ENCODE results near the gene PANK4.

PANK4 gene

DNA sequence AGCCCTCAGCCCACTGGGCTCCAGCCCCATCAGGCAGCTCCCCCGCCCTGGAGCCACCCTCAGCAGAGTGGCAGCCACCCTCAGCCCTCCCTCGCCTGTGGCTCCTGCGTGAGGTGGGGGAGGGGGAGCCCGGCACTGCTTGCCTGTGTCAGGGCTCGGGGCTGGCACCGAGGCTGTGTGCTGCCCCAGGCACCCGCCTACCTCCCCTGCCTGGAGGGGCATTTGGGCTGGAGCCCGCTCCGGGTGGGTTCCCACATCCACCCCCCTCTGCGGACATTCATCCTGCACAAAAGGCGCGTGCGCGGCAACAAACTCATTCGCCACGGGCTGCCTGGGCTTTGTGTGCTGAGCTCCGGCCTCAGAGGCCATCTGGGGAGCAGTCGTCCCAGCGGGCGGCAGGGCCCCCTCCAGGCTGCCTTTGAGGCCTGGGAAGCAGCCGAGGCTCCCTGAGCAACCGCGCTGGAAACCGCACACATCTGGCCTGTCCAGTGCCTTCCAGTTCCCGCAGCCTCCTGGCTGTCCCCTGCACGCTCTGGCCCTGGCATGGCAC, 17.2 kb upstream of the PANK4 start:
- TF ChIP-seq, protein P1, sequence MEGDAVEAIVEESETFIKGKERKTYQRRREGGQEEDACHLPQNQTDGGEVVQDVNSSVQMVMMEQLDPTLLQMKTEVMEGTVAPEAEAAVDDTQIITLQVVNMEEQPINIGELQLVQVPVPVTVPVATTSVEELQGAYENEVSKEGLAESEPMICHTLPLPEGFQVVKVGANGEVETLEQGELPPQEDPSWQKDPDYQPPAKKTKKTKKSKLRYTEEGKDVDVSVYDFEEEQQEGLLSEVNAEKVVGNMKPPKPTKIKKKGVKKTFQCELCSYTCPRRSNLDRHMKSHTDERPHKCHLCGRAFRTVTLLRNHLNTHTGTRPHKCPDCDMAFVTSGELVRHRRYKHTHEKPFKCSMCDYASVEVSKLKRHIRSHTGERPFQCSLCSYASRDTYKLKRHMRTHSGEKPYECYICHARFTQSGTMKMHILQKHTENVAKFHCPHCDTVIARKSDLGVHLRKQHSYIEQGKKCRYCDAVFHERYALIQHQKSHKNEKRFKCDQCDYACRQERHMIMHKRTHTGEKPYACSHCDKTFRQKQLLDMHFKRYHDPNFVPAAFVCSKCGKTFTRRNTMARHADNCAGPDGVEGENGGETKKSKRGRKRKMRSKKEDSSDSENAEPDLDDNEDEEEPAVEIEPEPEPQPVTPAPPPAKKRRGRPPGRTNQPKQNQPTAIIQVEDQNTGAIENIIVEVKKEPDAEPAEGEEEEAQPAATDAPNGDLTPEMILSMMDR (IDR thresholded peaks at IDR 0.05; ENCODE audit: low read depth, low read length, missing control alignments) = no peak
- in situ Hi-C loops (cut with HindIII; ENCODE audit: low sequenced_read_pairs) = no loop called here
- DNase-seq (ENCODE audit: low read depth) = no peak
- H3K4me3 ChIP-seq (ENCODE audit: low read depth, low read length) = no peak overlapping the region

GRCh38 chr1:2542246-2542915, 16.0 kb upstream of the PANK4 start:
- no peak for DNase-seq (ENCODE audit: low read depth)
- in situ Hi-C loops (cut with HindIII; ENCODE audit: low sequenced_read_pairs) = no loop called here
- TF ChIP-seq, protein P1 (IDR thresholded peaks at IDR 0.05; ENCODE audit: low read depth, low read length, missing control alignments) = no peak
- H3K4me3 ChIP-seq (ENCODE audit: low read depth, low read length) = no peak overlapping the region

DNA sequence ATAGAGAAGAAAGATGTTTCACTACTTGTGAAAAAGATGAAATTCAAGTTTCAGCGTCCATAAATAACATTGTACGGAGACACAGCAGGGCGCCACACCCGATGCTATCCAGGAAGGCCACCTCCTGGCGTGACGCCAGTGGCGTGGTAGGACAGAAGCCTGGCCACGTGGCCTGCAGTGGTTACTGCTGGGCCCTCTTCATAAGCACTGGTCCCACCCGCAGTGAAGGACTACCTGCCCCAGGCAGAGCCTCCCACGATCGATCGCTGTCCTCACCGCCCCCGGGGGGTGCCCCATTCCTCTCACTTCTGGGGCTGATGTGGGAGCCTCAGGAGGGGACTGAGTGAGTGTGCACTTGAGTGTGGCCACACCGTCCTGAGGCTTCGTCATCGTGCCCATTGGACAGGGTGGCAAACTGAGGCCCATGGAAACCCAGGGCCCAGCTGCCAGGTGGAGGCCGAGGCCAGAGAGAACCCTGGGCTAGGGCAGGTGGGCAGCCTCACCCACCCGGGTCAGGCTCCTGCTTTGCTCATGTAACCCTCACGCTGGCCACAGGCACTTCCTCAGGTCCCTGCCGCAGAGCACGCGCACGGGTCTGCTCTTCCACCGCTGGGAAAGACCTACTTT, 15.3 kb upstream of the PANK4 start:
- TF ChIP-seq, protein P1 (IDR thresholded peaks at IDR 0.05; ENCODE audit: low read depth, low read length, missing control alignments) = no peak
- no peak for DNase-seq (ENCODE audit: low read depth)
- H3K4me3 ChIP-seq (ENCODE audit: low read depth, low read length) = no peak overlapping the region
- in situ Hi-C loops (cut with HindIII; ENCODE audit: low sequenced_read_pairs) = no loop called here

DNA sequence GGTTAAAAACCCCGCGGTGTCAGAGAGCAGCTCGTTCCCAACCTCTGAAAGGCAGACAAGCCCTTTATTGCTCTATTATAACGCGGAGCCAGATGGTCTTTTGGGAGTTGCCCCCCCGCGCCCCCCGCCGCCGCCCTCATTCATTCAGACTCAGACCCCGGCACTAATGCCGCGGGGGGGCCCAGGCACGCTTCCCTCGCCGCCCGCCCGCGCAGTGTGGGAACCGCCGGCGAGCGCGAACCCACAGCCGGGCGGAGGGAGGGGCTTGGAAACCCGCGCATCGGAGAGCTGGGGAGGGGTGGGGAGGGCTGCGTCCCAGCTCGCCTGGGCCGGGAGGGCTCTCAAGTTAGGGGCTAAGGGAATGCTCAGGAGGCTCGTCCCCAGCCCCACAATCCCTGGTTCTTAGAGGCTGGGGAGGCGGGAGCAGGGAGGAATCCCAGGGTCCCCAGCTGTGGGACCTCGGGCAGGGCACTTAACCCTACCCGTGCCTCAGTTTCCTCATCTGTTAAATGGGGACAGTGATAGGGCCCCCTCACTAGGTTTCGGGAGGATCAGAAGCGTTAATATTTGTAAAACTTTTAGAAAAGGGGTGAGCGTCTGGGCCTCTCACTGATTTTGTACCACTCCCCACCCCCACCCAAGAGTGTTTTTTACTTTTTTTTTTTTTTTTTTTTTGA, 14.6 kb upstream of the PANK4 start:
- in situ Hi-C loops (cut with HindIII; ENCODE audit: low sequenced_read_pairs) = no loop called here
- DNase-seq (ENCODE audit: low read depth) = no peak
- TF ChIP-seq, protein P1 (IDR thresholded peaks at IDR 0.05; ENCODE audit: low read depth, low read length, missing control alignments) = no peak
- no peak overlapping the region for H3K4me3 ChIP-seq (ENCODE audit: low read depth, low read length)

DNA sequence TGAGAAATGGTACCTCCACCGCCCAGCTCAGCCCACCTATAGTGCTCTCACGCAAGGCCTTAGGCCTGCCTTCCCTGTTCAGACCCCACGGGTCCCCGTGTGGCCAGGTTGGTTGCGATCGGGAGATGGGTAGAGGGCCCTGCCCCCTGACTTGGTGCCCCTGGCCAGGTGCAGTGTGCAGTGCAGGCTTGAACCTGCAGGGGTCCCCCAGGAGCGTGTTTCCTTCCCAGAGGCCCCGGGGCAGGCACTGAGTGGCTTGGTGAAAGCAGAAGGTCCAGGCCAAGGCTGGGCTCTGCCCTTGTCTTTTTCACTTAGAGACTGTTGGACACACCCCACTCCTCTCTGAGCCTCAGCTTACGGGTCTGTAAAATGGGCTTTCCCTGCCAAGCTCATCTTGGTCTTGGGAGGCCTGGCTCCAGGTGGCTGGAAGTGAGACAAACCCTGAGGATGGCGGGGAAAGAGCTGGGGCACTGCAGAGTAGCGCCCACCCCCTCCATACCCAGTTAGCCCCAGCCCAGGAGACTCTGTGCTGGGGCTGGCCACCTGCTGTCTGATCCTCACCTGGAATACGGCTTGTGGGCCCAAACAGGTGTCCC, 13.0 kb upstream of the PANK4 start:
- no peak overlapping the region for H3K4me3 ChIP-seq (ENCODE audit: low read depth, low read length)
- in situ Hi-C loops (cut with HindIII; ENCODE audit: low sequenced_read_pairs) = no loop called here
- TF ChIP-seq, protein P1 (IDR thresholded peaks at IDR 0.05; ENCODE audit: low read depth, low read length, missing control alignments) = peak; percentile 19
- DNase-seq (ENCODE audit: low read depth) = no peak

DNA sequence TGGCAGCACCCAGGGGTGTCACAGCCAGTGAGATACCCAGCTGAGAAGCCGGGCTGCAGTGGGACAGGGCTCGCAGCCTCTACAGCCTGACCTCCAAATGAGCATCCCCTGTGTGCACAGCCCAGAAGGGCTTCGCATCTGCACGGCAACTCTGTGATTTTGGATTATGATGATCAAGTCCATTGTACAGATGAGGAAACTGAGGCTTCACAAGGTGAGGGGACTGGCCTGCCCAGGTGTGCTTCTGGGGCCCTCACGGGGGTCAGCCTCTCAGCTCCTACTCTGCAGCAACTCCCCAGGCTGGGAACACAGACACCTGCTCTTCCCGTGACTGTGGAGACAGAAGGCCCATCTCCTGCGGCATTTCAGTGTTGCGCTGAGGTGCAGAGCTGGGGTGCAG, 12.5 kb upstream of the PANK4 start:
- TF ChIP-seq, protein P1 (IDR thresholded peaks at IDR 0.05; ENCODE audit: low read depth, low read length, missing control alignments) = no peak
- no peak for DNase-seq (ENCODE audit: low read depth)
- H3K4me3 ChIP-seq (ENCODE audit: low read depth, low read length) = no peak overlapping the region
- in situ Hi-C loops (cut with HindIII; ENCODE audit: low sequenced_read_pairs) = no loop called here
